Measurements from ENCODE around the gene PARD3.

GRCh38 chr10:34539533-34540315 is 275.4 kb downstream of the PARD3 start:
- TF ChIP-seq SIN3A (IDR thresholded peaks at IDR 0.05; ENCODE audit: borderline replicate concordance, insufficient read depth, low read length): no peak
- TF ChIP-seq, protein P1, sequence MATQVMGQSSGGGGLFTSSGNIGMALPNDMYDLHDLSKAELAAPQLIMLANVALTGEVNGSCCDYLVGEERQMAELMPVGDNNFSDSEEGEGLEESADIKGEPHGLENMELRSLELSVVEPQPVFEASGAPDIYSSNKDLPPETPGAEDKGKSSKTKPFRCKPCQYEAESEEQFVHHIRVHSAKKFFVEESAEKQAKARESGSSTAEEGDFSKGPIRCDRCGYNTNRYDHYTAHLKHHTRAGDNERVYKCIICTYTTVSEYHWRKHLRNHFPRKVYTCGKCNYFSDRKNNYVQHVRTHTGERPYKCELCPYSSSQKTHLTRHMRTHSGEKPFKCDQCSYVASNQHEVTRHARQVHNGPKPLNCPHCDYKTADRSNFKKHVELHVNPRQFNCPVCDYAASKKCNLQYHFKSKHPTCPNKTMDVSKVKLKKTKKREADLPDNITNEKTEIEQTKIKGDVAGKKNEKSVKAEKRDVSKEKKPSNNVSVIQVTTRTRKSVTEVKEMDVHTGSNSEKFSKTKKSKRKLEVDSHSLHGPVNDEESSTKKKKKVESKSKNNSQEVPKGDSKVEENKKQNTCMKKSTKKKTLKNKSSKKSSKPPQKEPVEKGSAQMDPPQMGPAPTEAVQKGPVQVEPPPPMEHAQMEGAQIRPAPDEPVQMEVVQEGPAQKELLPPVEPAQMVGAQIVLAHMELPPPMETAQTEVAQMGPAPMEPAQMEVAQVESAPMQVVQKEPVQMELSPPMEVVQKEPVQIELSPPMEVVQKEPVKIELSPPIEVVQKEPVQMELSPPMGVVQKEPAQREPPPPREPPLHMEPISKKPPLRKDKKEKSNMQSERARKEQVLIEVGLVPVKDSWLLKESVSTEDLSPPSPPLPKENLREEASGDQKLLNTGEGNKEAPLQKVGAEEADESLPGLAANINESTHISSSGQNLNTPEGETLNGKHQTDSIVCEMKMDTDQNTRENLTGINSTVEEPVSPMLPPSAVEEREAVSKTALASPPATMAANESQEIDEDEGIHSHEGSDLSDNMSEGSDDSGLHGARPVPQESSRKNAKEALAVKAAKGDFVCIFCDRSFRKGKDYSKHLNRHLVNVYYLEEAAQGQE (IDR thresholded peaks at IDR 0.05; ENCODE audit: insufficient read depth in 1 of 2, low read depth in 2 of 2, low read length in 2 of 2): no peak
